Muscle of leg (tissue), 11 donors: ENCODE measurements around the gene ALDH3B2. TPM values are rescaled to one million over a fixed set of nuclear protein-coding genes. Genes with fewer than 3 reads are reported as not detected.
A peak's percentile ranks its signal among the peaks of the same experiment; 100 is the strongest.

Experiments
- DNase-seq: peaks from one replicate; pipeline ENCODE4 v3.0.0; 2013
- H3K27ac ChIP-seq: one replicate; pipeline ENCODE4 v1.5.1; 2013; ENCODE audit warnings: mild to moderate bottlenecking, low read length, control low read depth
- H3K27me3 ChIP-seq: one replicate; pipeline ENCODE4 v1.6.1; 2013; ENCODE audit warnings: low read length; ENCODE audit not compliant: control insufficient read depth, insufficient read depth
- H3K36me3 ChIP-seq: one replicate; pipeline ENCODE4 v1.6.1; 2013; ENCODE audit warnings: low read length; ENCODE audit not compliant: control insufficient read depth, insufficient read depth
- H3K4me1 ChIP-seq: one replicate; pipeline ENCODE4 v1.6.1; 2013; ENCODE audit warnings: low read length; ENCODE audit not compliant: control insufficient read depth, insufficient read depth
- H3K4me3 ChIP-seq: one replicate; pipeline ENCODE4 v1.5.1; 2013; ENCODE audit warnings: low read length, control low read depth
- H3K9me3 ChIP-seq: replicated peaks from 2 replicates; pipeline ENCODE4 v1.6.1; 2013; ENCODE audit warnings: low read depth, low read length; ENCODE audit not compliant: control insufficient read depth
- WGBS: methylation state at CpG from one replicate; pipeline ENCODE4 v1.1.5; 2013; ENCODE audit warnings: missing lambda C conversion rate; ENCODE audit not compliant: insufficient coverage; 5-methylcytosine and 5-hydroxymethylcytosine counted together
- polyA plus RNA-seq, 8 donors: library from polyadenylated mRNA; unstranded; fragments of 120-200 nt; gene quantifications; one replicate each; pipeline versions ENCODE4 v1.2.1 to v1.2.3, GENCODE V29; 2013; ENCODE audit warnings: inconsistent platforms in 1 of 8, low replicate concordance in 1 of 8; ENCODE audit not compliant: insufficient read length in 8 of 8, insufficient read depth in 1 of 8
- total RNA-seq: library from RNA; stranded (reverse); fragments of 120-200 nt; gene quantifications from one replicate; pipeline ENCODE4 v1.2.4, GENCODE V29; 2013

Gene ALDH3B2
- total and polyA plus RNA-seq, 9 donors: 0.09 to 4.5 (median 0.14) TPM; not detected in 4

GRCh38 chr11:67613313-67613959 lies 61.0 kb downstream of the ALDH3B2 start:
- peaks cover 20% of the 10 kb centered on the region for H3K27me3 ChIP-seq
- WGBS: 83% methylated on average over 14 of the region's 17 CpGs
- DNase-seq: peak; percentile 10
- H3K36me3 ChIP-seq: peaks cover 44% of the 10 kb centered on the region
- H3K4me1 ChIP-seq: peaks cover 17% of the 10 kb centered on the region
- no peaks in the 10 kb centered on the region for H3K9me3 ChIP-seq
- H3K27ac ChIP-seq: peak overlapping the region; percentile 8
- peak overlapping the region; percentile 25 for H3K4me3 ChIP-seq

DNA sequence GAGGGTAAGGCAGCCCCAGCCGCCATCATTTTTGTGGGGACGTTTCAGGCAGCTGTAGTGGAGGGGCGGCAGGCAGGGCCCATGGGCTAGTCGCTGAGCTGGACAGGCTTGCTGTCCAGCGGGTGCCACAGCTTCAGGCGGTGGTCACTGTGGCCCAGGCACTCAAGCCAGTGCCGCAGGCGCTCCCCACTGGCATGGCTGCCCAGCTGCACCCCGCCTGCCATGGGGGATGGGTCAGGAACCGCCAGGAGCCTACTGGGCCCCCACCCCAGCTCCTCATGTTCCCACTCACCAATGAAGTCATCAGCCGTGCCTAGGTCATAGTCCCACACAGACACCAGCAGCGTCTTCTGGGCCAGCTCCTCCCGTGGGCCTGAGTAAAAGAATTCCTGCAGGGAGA lies 61.7 kb downstream of the ALDH3B2 start:
- H3K27ac ChIP-seq: no peak overlapping the region
- DNase-seq: peak; percentile 5
- peaks cover 21% of the 10 kb centered on the region for H3K4me1 ChIP-seq
- H3K27me3 ChIP-seq: peaks cover 20% of the 10 kb centered on the region
- no peak overlapping the region for H3K4me3 ChIP-seq
- WGBS: 86% methylated on average over 12 of the region's 13 CpGs
- no peaks in the 10 kb centered on the region for H3K9me3 ChIP-seq
- H3K36me3 ChIP-seq: peaks cover 48% of the 10 kb centered on the region

Other genes starting within 250 kb of the ALDH3B2 start
- 27.9 TPM for gene RPS6KB2, start 246.1 kb downstream of the ALDH3B2 start, total RNA-seq
- gene RPS6KB2, start 246.1 kb downstream of the ALDH3B2 start, polyA plus RNA-seq: 10 to 100 TPM; 33.9 to 45.5 (median 39.2) TPM
- 0.84 TPM for gene PTPRCAP, start 236.9 kb downstream of the ALDH3B2 start, total RNA-seq
- 1 to 10 TPM; 1.0 to 1.5 (median 1.3) TPM for gene PTPRCAP, start 236.9 kb downstream of the ALDH3B2 start, polyA plus RNA-seq
- gene CORO1B, start 231.1 kb downstream of the ALDH3B2 start, total RNA-seq: 28.8 TPM
- 10 to 100 TPM; 24.2 to 42.4 (median 33.4) TPM for gene CORO1B, start 231.1 kb downstream of the ALDH3B2 start, polyA plus RNA-seq
- gene GPR152, start 221.9 kb downstream of the ALDH3B2 start, total RNA-seq: not detected
- gene GPR152, start 221.9 kb downstream of the ALDH3B2 start, polyA plus RNA-seq: not detected
- 0.66 TPM for gene CABP4, start 219.3 kb downstream of the ALDH3B2 start, total RNA-seq
- gene CABP4, start 219.3 kb downstream of the ALDH3B2 start, polyA plus RNA-seq: 1 to 10 TPM in 2 of 8 donors, under 1 TPM in 6; 0.29 to 1.2 (median 0.73) TPM
- 16.1 TPM for gene TMEM134, start 205.4 kb downstream of the ALDH3B2 start, total RNA-seq
- 10 to 100 TPM; 42.6 to 71.5 (median 47.2) TPM for gene TMEM134, start 205.4 kb downstream of the ALDH3B2 start, polyA plus RNA-seq
- gene AIP, start 191.6 kb downstream of the ALDH3B2 start, total RNA-seq: 59.5 TPM
- 10 to 100 TPM; 41.2 to 60.3 (median 52.1) TPM for gene AIP, start 191.6 kb downstream of the ALDH3B2 start, polyA plus RNA-seq
- 4.9 TPM for gene PITPNM1, start 169.3 kb downstream of the ALDH3B2 start, total RNA-seq
- 10 to 100 TPM in 1 of 8 donors, 1 to 10 TPM in 7; 6.0 to 11.6 (median 8.8) TPM for gene PITPNM1, start 169.3 kb downstream of the ALDH3B2 start, polyA plus RNA-seq
- 7.9 TPM for gene CDK2AP2, start 166.5 kb downstream of the ALDH3B2 start, total RNA-seq
- 10 to 100 TPM; 18.2 to 25.4 (median 19.6) TPM for gene CDK2AP2, start 166.5 kb downstream of the ALDH3B2 start, polyA plus RNA-seq
- gene CABP2, start 151.2 kb downstream of the ALDH3B2 start, total RNA-seq: not detected
- gene CABP2, start 151.2 kb downstream of the ALDH3B2 start, polyA plus RNA-seq: not detected
- 328 TPM for gene GSTP1, start 90.8 kb downstream of the ALDH3B2 start, total RNA-seq
- gene GSTP1, start 90.8 kb downstream of the ALDH3B2 start, polyA plus RNA-seq: 100 to 1,000 TPM; 232 to 335 (median 268) TPM
- gene NDUFV1, start 67.7 kb downstream of the ALDH3B2 start, total RNA-seq: 147 TPM
- 100 to 1,000 TPM; 126 to 173 (median 154) TPM for gene NDUFV1, start 67.7 kb downstream of the ALDH3B2 start, polyA plus RNA-seq
- gene NUDT8, start 44.7 kb downstream of the ALDH3B2 start, total RNA-seq: 4.7 TPM
- gene NUDT8, start 44.7 kb downstream of the ALDH3B2 start, polyA plus RNA-seq: 1 to 10 TPM; 3.4 to 5.8 (median 4.2) TPM
- gene TBX10, start 34.9 kb downstream of the ALDH3B2 start, total RNA-seq: not detected
- under 1 TPM in 1 of 8 donors, not detected in 7; 0.40 TPM for gene TBX10, start 34.9 kb downstream of the ALDH3B2 start, polyA plus RNA-seq
- gene ACY3, start 23.9 kb downstream of the ALDH3B2 start, total RNA-seq: 0.22 TPM
- gene ACY3, start 23.9 kb downstream of the ALDH3B2 start, polyA plus RNA-seq: 1 to 10 TPM in 1 of 8 donors, under 1 TPM in 7; 0.15 to 5.9 (median 0.51) TPM